ENCODE measurements around the gene TMCO4. TPM values are rescaled to one million over a fixed set of nuclear protein-coding genes. Genes with fewer than 3 reads are reported as not detected.

TMCO4 gene
- total and polyA plus RNA-seq, 2 of the 4 experiments (the other 2 are of a cell fraction) = 7.3 to 8.6 TPM

DNA sequence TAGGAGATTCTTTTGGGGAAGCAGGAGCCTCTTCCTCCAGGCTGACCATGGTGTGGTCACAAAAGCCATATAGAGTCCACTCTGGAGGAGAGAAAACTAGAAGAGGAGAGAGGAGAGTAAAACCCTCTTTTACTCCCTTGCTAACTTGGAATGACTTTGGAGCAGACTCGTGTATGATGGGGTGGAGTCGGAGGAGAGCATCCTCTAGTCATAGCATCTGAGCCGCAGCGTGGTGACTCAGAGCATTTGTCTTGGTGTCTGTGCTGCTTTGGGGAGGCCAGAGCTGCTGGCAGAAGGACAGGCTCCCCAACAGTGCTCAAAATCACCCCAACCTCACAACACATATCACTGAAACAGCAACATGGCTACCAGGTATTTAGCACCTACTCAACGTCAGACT lies 123.9 kb downstream of the TMCO4 start:
- Histone ChIP-seq H2BK15ac (ENCODE audit: low read depth, low read length) (no peak overlapping the region), H4K5ac (ENCODE audit: low read depth, low read length) (no peak overlapping the region), H2AK9ac (replicated peaks; ENCODE audit: low read depth, low read length, poor library complexity) (no peak overlapping the region), H2BK5ac (ENCODE audit: low read depth, low read length, poor library complexity, severe bottlenecking) (no peak overlapping the region), H3K56ac (ENCODE audit: extremely low read depth, insufficient read depth, low read length) (no peak overlapping the region), H3K79me1 (ENCODE audit: low read depth in 1 of 2, low read length in 2 of 2) (no peaks in the 10 kb centered on the region), H2AFZ (replicated peaks; ENCODE audit: low read length, poor library complexity) (no peak overlapping the region), H4K91ac (ENCODE audit: insufficient read depth, low read depth, low read length) (no peak overlapping the region), H3K4me2 (ENCODE audit: low read depth, low read length) (no peak overlapping the region), H2AK5ac (ENCODE audit: low read depth, low read length) (no peak overlapping the region), H4K8ac (ENCODE audit: low read depth in 2 of 2, low read length in 2 of 2) (no peak overlapping the region), H4K20me1 (ENCODE audit: insufficient read depth, low read length) (peaks cover 3% of the 10 kb centered on the region; the same call in 1 of the 2 replicates), H3K9me1 (ENCODE audit: insufficient read depth, low read length) (no peaks in the 10 kb centered on the region), H3K4me3 (ENCODE audit: insufficient read depth, low read depth, low read length) (no peak overlapping the region), H3K18ac (ENCODE audit: low read depth, low read length) (no peak overlapping the region), H3K23ac (ENCODE audit: low read depth, low read length) (no peak overlapping the region), H3K27me3 (ENCODE audit: control insufficient read depth, insufficient read depth, low read length) (peaks cover 10% of the 10 kb centered on the region), H2BK20ac (ENCODE audit: low read depth, low read length) (no peak overlapping the region), H3K14ac (replicated peaks; ENCODE audit: low read depth, low read length) (no peak overlapping the region), H3K36me3 (ENCODE audit: control insufficient read depth, insufficient read depth, low read length) (no peaks in the 10 kb centered on the region), H2BK120ac (ENCODE audit: low read depth, low read length) (no peak overlapping the region), H3K9me3 (ENCODE audit: control insufficient read depth, insufficient read depth, low read length) (no peaks in the 10 kb centered on the region), H3K27ac (ENCODE audit: insufficient read depth, low read length) (no peak overlapping the region), H3K4me1 (ENCODE audit: control insufficient read depth, insufficient read depth, low read length) (no peaks in the 10 kb centered on the region), H3K4ac (ENCODE audit: low read depth, low read length) (no peak overlapping the region), H3K9ac (ENCODE audit: low read depth, low read length) (no peak overlapping the region)
- no peak for ATAC-seq (ENCODE audit: low read depth)
- CTCF ChIA-PET = no interaction called here
- BruUV-seq (replicated peaks) = no TSS peak
- DNase-seq = no peak
- POLR2A ChIA-PET (ENCODE audit: unreplicated experiment) = no interaction called here
- dilution Hi-C loops (cut with HindIII; ENCODE audit: low sequenced_read_pairs, unreplicated experiment) = no loop called here
- in situ Hi-C loops (cut with MboI; ENCODE audit: low sequenced_read_pairs) = no loop called here
- intact Hi-C loops (cut with micrococcal nuclease) = no loop called here
- TF ChIP-seq RCOR1 (IDR thresholded peaks at IDR 0.05; ENCODE audit: insufficient replicate concordance, low read length) (no peak), SMC3 (IDR thresholded peaks at IDR 0.05; ENCODE audit: low read depth, low read length) (no peak), MAZ (IDR thresholded peaks at IDR 0.05; ENCODE audit: borderline replicate concordance, low read depth, low read length) (no peak), CEBPB (IDR thresholded peaks at IDR 0.05; ENCODE audit: low read depth, low read length) (no peak), BHLHE40 (IDR thresholded peaks at IDR 0.05; ENCODE audit: low read depth, low read length) (no peak), FOS (IDR thresholded peaks at IDR 0.05; ENCODE audit: low read depth, low read length) (no peak), NFE2L2 (IDR thresholded peaks at IDR 0.05; ENCODE audit: low read depth, low read length) (no peak), MAFK (IDR thresholded peaks at IDR 0.05; ENCODE audit: low read depth, low read length) (no peak), MXI1 (IDR thresholded peaks at IDR 0.05; ENCODE audit: borderline replicate concordance, low read depth, low read length) (no peak), POLR2A (IDR thresholded peaks at IDR 0.05; ENCODE audit: low read depth, low read length) (no peak), RFX5 (IDR thresholded peaks at IDR 0.05; ENCODE audit: low read depth, low read length) (no peak)
- TF ChIP-seq, protein P1, sequence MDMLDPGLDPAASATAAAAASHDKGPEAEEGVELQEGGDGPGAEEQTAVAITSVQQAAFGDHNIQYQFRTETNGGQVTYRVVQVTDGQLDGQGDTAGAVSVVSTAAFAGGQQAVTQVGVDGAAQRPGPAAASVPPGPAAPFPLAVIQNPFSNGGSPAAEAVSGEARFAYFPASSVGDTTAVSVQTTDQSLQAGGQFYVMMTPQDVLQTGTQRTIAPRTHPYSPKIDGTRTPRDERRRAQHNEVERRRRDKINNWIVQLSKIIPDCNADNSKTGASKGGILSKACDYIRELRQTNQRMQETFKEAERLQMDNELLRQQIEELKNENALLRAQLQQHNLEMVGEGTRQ (IDR thresholded peaks at IDR 0.05; ENCODE audit: low read depth, low read length) = no peak
- TF ChIP-seq, protein P2, sequence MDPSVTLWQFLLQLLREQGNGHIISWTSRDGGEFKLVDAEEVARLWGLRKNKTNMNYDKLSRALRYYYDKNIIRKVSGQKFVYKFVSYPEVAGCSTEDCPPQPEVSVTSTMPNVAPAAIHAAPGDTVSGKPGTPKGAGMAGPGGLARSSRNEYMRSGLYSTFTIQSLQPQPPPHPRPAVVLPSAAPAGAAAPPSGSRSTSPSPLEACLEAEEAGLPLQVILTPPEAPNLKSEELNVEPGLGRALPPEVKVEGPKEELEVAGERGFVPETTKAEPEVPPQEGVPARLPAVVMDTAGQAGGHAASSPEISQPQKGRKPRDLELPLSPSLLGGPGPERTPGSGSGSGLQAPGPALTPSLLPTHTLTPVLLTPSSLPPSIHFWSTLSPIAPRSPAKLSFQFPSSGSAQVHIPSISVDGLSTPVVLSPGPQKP (IDR thresholded peaks at IDR 0.05; ENCODE audit: borderline replicate concordance, low read depth, low read length) = no peak
- TF ChIP-seq, protein P3, sequence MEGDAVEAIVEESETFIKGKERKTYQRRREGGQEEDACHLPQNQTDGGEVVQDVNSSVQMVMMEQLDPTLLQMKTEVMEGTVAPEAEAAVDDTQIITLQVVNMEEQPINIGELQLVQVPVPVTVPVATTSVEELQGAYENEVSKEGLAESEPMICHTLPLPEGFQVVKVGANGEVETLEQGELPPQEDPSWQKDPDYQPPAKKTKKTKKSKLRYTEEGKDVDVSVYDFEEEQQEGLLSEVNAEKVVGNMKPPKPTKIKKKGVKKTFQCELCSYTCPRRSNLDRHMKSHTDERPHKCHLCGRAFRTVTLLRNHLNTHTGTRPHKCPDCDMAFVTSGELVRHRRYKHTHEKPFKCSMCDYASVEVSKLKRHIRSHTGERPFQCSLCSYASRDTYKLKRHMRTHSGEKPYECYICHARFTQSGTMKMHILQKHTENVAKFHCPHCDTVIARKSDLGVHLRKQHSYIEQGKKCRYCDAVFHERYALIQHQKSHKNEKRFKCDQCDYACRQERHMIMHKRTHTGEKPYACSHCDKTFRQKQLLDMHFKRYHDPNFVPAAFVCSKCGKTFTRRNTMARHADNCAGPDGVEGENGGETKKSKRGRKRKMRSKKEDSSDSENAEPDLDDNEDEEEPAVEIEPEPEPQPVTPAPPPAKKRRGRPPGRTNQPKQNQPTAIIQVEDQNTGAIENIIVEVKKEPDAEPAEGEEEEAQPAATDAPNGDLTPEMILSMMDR (conservative IDR thresholded peaks at IDR 0.05; ENCODE audit: low read depth, low read length) = no peak
- WGBS, 2 experiments (ENCODE audit: extremely low coverage in 2 of 2, insufficient read length in 1 of 2) = no CpG with 5 or more reads among the region's 5 CpGs
